NCI-H1694 treated with DMSO at 0.1 percent for 48 hours (cell line): ENCODE data around the gene PRKN.

Experiments used
- DNase-seq: peaks from one replicate; lab custom pipeline; 2025; lab: John Stamatoyannopoulos, UW

The PRKN gene

DNA sequence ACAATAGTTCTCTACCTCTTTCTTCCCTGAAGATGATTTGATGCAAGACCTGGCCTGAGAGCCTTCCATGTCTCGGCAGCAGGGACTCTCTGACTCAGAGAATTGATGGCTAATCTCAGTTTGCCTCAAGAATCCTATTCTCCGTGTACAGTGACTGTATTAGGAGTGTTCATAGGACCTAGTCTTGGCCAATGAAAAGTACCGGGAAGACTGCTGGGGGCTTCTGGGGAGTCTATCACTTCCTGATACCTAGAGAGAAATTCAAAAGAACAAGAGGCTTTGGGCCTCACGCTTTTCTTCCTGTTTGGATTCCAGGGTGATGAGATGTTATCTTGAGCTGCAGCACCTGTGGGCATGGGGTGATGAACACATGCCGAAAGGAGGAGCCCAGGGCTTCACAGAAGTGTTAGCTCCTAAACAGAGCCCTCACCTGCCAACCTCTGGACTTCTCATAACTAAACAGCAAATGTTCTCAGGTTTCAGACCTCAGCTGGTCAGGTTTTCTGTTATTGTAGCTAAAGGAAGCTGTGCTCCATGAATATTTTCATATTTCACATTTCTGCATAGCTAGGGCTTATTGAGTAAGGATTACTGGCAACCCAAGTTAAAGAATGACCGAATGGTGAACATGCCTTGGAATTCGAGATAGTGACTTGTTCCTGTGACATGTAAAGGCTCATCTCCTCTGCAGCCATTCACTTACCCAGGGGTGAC, 1130.6 kb downstream of the PRKN start:
- no peak for DNase-seq

DNA sequence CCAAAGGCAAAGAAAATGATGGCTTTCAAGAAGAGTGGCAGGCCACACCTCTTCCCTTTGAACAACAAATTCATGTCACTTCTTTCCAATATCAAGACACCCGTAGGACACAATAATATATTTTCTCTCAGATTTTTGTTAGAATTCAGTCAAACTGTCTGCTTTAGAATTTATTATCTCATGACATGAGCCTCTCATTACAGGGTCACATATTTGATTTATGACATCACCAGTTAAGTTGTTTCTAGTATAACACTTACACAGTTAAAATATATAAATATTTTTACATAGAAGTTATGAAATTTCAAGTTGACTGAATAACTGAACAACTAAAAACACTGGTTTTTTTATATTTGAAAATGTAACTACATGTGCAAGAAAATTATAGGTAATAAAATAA, 1133.2 kb downstream of the PRKN start:
- no peak for DNase-seq

DNA sequence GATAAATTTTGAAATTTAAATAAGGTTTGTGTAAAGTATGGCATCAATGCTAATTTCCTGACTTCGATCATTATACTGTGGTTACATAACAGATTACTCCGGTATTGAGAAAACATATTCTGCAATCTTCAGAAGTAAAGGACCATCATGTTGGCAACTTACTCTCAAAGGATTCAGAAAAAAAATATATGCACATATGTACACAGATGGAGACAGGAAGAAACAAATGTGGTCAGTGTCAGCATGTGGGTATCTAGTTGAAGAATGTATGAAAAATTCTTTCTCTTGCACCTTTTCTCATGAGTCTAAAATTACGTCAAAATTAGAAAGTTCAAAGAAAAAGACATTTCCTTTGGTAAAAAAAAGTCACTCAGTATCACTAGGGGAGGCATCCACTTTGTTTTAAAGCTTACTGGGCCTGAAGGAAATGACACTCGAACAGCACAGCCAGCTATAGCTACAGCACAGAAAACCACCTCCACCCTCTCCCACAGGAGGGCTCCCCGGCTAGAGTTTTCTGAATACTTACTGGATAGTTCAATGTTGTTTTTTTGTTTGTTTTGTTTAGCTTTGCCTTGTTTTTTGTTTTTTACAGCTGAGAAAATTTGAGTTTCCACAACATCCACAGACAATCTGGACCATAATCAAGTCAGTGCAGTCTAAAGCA, 1136.5 kb downstream of the PRKN start:
- DNase-seq = no peak

DNA sequence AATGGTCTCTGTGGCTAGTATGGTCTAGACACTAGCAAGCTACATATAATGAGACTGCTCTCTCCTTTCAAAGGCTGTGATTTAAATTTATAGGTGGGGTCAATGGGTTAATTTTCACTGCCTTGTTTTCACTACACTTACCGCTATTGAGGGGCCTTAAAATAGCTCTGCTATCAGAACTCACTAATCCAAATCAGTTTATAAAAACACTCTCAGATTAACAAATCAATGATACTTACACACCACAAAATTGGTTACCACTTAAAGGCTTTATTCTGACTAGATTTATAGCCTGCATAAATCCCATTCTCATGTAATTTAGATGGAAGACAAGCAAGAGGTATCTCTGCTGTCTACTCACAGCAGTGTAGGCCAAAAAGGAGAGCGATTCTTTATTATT, 1140.7 kb downstream of the PRKN start:
- DNase-seq = no peak

DNA sequence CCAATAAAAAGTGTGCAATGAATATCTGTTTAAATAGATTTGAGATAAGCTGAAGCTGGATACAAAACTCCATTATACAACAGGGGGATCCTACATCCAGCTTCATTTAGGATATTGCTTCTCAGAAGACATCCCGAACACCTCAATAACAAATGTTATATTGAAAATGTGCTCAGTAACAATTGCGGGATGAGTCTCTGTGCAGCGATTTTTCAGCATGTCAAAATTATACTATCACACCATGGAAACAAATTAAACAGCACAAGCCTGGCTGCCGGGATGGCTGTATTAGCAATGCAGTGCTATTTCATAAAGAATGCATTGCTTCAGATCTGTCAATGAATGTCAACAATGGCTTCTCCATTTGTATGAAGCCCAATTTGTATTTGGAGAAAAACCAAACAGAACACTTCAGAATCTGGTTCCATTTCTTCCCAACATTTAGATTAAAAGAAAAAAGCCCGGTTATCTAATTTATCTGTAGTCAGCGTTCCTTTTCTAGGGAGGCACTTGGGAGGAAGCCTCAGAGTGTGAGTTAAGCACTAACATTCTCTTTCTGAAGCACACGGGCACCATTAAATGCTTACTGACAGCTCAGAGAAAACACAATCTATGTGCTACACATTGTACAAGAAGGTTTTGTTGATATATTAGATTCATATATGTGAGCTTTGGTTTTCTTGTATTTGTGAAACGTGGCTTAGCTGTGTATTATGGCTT, 1142.8 kb downstream of the PRKN start:
- no peak for DNase-seq

DNA sequence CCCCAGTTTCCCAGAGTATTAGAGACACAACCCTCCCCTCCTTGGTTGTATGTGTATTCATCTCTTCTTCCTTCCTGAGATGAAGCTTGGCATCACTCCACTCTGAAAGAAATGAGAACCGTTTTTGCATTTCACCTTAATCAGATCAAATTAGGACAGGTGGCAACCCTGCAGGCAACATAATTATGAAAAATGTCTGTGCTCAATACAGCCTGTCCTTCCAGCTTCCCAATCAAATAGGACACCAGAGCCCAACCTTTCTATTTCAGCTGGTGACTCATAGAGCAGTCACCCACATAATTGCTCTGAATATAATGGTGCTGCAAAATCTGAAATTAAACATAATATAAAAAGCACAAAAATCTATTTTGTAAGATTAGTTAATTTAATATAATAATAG, 1143.5 kb downstream of the PRKN start:
- DNase-seq = no peak

DNA sequence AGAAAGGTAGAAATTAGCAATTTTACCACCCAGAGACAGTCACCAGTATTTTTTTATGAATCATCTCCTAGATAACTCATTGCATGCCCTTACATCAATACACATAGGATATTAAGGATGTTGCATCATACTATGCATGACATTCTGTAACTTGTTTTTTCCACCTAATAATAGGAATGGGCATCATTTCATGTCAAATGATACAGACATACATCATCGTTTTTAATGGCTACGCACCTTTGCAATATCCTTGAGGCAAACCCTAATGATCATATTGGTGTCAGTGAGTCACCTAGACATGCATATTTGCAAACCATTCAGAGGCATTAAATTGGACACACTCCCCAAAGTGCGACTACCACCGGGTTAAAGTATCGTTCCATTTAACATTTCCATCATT, 1144.0 kb downstream of the PRKN start:
- DNase-seq = no peak

DNA sequence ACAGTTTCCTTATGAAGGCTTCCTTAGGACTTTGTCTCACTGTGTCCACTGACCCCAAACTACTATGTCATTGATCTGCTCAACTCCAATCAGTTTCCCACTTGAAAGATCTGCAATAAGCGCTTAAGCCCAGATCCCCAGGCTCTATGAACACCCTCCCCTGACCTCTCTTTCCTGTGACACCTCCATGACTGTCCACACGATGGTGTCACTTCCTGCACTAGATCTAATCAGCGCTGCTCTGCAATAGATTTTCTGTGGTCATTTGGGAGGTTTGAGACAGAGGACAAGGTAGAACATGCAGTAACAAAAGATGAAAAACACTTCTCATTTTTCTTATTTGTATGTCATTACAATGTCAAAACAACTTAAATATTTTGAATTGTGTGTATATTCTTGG, 1149.1 kb downstream of the PRKN start:
- DNase-seq = no peak

DNA sequence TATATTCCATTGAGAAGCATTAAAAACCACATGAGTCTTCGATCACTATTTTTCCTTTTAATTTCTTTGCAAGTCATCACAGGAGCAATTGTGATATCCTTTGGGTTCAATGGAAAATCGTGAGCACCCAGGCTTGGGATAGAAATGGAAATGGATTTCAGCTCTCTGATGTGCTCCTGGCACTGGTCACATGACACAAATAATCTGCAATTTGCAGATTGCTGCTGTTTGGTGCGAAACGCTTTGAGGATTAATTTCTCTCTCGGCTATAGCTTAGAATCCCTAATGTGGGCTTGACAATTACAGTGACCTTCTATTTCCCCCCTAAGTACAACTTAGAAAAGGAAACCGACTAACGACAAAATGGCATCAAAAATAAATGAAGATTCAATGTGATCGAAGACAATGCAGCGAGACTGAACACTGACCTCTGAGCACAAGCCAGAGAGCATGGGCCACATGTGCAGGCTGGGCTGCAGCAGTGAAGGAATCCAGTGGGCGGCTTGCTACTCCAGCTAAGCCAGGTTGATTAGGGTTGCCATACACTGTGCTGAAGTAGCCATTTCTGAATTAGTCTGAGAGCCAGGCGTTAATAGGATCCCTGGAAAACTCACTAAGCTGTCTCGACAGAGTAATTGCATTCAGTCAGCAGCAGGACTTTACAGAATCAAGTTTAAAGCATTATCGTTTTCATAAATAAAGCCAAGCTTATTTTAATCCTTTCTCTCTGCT, 1151.9 kb downstream of the PRKN start:
- DNase-seq = no peak

DNA sequence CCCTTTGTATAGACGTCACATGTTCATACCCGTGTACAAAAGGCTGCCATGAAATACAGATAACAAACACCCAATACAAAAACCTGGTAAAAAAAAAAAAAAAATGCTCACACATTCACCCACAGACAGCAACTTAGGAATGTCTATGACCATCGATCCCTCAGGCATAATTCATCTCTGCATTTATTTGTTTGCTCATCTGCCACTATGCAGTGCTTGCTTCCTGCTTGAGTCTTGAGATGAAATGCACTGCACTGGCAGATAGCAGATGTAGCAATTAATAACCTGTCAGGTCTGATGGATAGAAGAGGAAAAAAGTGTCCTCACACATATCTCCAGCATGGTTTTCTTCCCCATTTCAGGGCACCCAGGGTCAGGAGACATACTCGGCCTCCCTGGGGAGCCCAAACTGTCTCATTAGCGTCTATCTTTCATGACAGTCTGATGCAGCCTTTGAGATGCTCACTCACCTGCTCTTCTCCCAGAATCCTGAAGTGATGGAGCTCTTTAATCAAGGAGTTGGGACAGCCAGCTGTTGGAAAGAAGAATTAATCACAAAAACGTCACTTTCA, 1158.6 kb downstream of the PRKN start:
- DNase-seq = no peak

DNA sequence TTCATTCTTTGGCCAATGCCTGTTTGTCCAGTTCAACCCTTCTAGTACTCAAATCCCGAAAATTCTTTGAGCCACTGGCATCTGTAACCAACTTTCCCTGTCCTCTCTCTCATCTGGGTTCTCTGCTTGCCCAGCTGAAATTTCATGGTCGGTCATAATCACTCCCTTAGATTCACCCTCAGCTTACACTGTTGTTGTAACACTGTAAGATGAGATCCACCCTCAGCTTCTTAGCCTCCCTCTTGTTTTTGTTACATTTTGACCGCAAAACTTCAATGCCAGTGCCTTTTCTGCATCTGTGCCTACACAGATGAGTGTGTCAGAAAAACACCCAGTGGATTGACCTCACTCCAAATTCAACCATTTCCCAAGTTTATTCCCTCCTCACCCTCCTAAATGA, 1162.6 kb downstream of the PRKN start:
- DNase-seq = no peak

DNA sequence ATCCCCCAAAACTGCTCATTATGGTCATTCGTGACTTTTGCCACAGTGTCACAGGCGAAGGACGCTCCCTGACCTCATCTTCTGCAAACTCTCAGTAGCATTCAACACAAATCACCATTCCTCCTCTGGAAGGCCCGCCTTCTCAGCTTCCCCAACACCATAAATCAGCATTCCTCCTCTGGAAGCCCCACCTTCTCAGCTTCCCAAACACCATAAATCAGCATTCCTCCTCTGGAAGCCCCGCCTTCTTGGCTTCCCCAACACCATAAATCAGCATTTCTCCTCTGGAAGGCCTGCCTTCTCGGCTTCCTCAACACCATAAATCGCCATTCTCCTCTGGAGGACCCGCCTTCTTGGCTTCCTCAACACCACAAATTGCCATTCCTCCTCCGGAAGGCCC, 1165.7 kb downstream of the PRKN start:
- no peak for DNase-seq

DNA sequence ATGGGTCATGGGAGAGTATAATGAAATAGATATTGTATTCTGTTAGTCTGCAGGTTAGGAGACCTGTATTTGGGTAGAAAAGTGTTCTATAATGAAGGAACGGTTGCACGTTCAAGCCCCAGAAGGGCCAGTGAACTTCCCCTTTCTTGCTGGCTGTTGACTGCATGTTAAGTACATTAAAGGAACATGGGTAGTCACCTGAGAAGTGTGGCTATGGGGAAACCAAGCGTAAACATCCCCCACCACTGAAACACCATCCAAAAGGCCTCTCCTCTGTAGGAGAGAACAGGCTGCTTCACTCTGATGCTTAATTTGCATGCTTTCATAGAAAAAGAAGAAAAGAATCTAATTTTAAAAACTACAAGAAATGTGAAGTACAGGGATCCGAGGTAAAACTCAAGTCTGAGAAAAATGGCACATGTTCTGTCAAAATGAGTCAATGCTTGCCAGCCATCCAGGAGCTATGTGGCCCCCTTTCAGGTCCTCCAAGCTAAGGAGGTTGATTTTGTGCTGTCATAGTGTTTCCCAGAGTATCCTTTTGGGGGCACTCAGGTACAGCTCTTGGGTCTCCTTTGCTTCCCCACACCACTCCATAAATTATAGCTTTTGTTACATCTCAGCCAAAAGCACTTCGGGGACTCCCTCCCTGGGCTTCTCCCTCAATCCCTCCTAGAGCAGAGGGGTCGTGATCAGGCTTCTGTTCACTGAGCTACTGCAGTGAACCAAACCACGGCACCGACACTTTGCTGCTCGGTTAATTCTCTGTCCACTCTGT, 1170.0 kb downstream of the PRKN start:
- no peak for DNase-seq

DNA sequence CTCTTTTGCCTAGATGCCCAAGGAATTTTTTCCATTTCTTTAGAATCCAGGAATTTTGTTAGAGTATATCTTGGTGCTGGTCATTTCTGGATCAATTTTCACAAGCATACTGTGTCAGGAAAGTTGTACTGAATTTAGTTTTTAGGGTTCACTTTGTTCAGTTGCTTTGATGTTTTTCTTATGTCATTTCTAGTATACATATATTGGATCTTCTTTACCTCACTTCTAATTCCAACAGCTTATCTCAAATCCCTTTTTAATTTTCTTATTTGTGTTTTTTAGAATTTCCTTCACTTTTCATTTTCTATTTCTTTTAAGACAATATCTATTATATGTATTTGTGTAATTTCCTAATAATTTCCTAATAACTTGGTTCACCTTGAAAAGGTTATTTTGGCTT, 1172.7 kb downstream of the PRKN start:
- DNase-seq = no peak

DNA sequence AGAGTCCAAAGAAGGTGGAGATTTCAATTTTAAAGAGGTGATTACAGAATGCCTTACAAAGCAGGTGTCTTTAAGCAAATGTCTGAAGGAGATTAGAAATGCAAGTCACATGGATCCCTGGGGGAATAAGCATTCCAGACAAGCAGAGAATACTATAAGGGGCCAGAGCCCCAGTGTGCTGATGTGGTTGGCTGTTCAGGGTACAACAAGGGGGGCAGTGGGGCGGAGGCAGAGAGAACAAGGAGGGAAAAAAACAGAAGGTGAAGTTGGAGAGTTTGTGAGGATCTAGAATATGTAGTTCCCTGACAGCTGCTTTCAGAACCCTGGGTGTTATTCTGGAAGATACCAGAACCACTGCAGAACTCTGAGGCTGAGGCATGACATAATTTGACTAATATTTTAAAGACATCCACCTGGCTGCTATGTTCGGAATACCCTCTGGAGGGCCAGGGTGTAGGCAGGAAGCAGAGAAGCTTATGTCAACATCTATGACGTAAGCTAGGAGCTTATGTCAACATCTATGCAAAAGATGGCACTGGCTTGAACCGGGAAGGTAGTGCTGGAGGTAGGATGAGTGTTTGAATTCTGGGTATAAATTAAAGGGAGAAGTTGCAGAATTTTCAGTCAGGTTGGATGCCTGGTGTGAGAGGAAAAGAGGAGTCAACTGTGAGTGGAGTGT, 1177.5 kb downstream of the PRKN start:
- DNase-seq = no peak

DNA sequence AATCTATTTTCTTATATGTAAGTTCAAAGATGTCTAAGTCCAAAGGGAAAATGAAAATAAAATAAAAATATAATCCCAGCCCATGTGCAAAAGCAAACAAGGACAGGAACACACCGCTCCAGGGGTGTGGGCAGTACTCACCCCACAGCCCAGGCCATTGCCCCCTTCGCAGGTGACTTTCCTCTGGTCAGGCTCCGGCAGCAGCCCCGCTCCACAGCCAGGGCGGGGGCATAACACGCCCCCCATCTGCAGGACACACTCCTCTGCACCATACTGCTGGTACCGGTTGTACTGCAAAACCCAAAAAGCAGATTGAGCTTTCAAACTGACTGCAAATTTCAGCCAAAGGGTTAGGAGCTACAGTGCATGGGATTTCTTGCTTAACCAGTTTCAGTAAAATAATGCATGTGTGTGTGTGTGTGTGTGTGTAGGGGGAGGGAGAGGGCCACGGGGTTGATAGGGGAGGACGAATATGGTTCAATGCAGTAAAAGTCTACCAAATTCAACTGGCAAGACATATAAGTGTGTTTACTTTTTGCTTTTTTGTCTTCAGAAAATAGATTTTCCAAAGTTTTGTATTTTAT, 1178.8 kb downstream of the PRKN start:
- DNase-seq = no peak

DNA sequence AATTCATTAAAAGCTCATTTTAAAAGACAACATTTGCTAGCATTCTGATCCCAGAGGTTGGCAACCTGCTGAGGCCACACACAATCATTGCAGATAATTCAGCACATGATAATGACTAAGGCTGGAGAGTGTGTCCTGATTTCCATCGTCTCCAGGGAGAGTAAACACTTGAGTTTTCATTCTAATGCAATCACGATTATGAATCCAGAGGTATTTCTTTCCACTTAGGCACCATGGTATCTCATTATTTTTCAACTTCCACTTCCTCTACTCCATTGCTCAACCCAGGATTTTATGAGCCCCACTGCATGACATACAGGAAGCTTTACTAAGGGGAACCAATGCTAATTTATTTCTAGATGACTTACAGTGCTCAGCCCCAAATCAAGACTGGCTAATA, 1179.9 kb downstream of the PRKN start:
- no peak for DNase-seq

DNA sequence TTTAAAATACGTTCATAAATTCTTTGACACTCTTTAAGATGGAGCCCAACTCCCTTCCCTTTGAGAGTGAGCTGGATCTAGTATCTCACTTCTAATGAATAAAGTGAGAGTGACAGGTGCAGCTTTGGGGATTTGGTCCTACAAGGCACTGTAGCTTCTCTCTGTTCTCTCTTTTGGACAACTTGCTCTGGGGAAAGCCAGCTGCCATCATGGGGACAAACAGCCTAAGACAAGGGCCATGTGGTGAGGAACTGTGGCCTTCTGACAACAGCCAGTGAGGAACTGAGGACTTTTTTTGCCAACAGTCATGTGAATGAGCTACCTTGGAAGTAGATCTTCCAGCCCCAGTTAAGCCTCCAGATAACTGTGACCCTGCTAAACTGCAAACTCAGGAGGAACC, 1180.9 kb downstream of the PRKN start:
- no peak for DNase-seq

DNA sequence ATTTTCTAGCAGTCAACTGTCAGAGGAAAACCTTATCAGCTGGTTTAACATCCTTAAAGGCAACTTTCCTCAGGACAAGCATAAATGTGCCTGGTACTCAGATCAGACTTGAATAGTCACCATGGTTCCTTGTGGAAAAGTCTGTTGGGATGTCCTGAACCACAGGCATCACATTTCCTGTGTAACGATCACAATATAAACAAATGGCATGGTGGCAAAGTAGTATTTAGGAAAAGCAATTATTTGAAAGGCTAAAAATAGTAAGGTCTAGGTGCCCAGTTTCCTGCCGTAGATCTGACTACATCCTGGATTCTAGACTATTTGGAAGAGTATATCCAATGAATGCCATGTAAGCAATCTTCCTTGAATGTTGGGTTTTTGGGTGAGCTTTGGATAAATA, 1181.8 kb downstream of the PRKN start:
- no peak for DNase-seq

DNA sequence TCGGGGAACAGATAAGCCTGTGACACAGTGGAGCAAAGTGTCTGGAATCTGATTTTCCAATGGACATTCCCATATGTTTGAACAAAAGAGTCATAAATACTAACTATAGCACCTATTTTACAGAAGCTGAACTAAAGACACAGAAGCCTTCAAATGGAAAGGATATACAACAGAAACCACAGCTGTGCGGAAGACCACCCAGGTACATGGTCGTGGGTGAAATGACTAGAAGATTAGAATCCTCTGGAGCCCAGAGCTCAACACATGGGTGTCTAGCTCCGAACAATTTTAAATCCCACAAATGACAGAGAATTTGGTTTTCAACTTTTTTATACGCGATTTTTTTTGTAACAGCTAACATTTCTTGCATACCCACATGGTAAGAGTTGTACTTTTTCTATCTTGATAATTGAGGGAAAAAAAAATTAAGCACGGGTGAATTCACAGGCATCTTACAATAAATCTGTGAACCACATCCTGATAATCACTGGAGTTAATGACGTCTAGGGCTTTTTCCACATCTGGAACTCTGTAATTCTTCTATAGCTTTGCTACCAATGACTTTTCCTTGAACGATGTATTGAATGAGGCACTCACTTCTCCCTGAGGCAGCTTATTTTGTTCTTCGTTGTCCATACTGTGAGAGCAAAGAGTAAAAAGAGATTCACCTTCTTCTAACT, 1182.6 kb downstream of the PRKN start:
- DNase-seq = no peak
